Measurements from ENCODE around the gene RND1.
"Not testable (repeated sequence)": the region's sequence is repeated elsewhere in the genome, so short reads cannot be mapped to it uniquely, and the experiment has no call there.

RND1 gene

DNA sequence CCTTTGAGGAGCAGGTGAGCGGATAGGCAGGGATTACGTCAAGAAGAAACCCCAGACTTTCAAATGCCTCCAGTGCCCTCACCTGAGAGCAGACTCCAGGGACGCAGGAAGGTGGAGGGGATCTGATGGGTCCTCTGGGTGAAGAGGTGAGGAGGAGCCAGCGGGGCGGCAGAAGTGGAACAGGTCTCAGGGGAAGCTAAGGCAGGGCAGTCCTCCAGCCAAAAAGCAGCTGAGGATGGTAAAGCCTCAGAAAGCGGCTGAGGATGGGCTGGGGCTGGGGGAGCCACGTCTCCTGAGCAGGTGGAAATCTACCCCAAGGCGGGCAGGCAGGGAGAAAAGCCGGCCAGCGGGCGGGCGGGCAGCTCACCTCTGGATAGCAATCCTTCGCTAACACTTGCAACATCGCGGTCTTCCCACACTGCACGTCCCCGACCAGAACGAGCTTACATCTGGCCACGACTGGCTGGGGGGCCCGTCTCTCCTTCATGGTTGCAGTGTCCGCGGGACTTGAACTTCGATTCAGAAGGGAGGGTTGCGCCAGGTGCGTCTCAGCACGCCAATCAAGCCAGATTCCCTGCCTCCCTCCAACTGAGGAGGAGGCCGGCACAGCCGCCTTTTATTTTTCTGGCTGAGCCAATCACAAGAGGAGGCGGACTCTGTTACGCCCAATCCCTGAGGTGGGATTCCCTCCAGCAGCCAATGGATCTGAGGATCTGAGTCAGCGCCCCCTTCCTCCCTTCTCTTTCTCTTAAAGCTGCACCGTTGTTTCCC lies at the start of gene RND1:
TSS of gene RND1 (minus strand) at position 590 of the 771 bp plus-strand sequence. CDS start at position 487, 103 bp downstream.
- peaks cover 24% of the 10 kb centered on the region for H3K4me1 ChIP-seq (ENCODE audit: control insufficient read depth, insufficient read depth, low read length)
- H3K4me3 ChIP-seq (ENCODE audit: low read depth, low read length) = peak within 1 kb of the TSS; percentile 87
- H3K36me3 ChIP-seq (ENCODE audit: control insufficient read depth, insufficient read depth, low read length) = peaks cover 24% of the 10 kb centered on the region
- H3K27ac ChIP-seq (ENCODE audit: low read depth, low read length) = peak within 1 kb of the TSS; percentile 73
- no peaks in the 10 kb centered on the region for H3K9me3 ChIP-seq (ENCODE audit: control insufficient read depth, insufficient read depth, low read length)
- H3K9ac ChIP-seq (ENCODE audit: low read depth, low read length) = peak within 1 kb of the TSS; percentile 76
- no peaks in the 10 kb centered on the region for H3K27me3 ChIP-seq (ENCODE audit: control insufficient read depth, insufficient read depth, low read length)

DNA sequence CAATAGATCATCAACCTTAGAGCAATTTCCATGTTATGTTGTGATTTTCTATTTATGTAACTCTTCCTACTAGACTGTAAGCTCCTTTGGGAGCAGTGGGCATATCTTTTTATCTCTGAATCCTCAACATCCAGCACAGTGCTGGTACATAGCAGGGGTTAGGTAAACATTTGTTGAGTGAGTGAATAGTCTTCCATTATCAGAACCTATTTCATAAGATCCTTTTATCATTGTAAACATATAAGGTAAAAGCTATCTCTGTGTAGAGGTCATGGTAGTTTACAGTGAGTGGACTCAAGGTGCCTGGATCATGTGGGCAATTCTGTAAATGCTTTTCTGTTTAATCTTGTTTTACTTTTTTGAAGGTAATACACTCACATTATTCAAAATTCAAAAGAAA lies 44.5 kb upstream of the RND1 start:
- no peak overlapping the region for H3K4me3 ChIP-seq (ENCODE audit: low read depth, low read length)
- H3K9ac ChIP-seq (ENCODE audit: low read depth, low read length) = no peak overlapping the region
- no peaks in the 10 kb centered on the region for H3K36me3 ChIP-seq (ENCODE audit: control insufficient read depth, insufficient read depth, low read length)
- H3K27ac ChIP-seq (ENCODE audit: low read depth, low read length) = no peak overlapping the region
- H3K9me3 ChIP-seq (ENCODE audit: control insufficient read depth, insufficient read depth, low read length) = no peaks in the 10 kb centered on the region
- H3K27me3 ChIP-seq (ENCODE audit: control insufficient read depth, insufficient read depth, low read length) = no peaks in the 10 kb centered on the region; the same call in 1 of the 2 replicates
- no peaks in the 10 kb centered on the region for H3K4me1 ChIP-seq (ENCODE audit: control insufficient read depth, insufficient read depth, low read length)

DNA sequence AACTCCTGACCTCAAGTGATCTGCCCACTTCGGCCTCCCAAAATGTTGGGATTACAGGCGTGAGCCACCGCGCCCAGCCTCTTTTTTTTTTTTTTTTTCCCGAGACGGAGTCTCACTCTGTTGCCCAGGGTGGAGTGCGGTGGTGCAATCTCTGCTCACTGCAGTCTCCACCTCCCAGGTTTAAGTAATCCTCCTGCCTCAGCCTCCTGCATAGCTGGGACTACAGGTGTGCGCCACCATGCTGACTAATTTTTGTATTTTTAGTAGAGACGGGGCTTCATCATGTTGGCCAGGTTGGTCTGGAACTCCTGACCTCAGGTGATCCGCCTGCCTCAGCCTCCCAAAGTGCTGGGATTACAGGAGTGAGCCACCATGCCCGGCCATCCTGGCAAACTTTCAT lies 44.0 kb upstream of the RND1 start:
- H3K36me3 ChIP-seq (ENCODE audit: control insufficient read depth, insufficient read depth, low read length); H3K9ac ChIP-seq (ENCODE audit: low read depth, low read length); H3K4me3 ChIP-seq (ENCODE audit: low read depth, low read length); H3K9me3 ChIP-seq (ENCODE audit: control insufficient read depth, insufficient read depth, low read length); H3K27ac ChIP-seq (ENCODE audit: low read depth, low read length); H3K4me1 ChIP-seq (ENCODE audit: control insufficient read depth, insufficient read depth, low read length); H3K27me3 ChIP-seq (ENCODE audit: control insufficient read depth, insufficient read depth, low read length): not testable (repeated sequence)

GRCh38 chr12:48907245-48907644 lies 41.6 kb upstream of the RND1 start:
- Histone ChIP-seq H3K36me3 (ENCODE audit: control insufficient read depth, insufficient read depth, low read length) (no peaks in the 10 kb centered on the region), H3K9me3 (ENCODE audit: control insufficient read depth, insufficient read depth, low read length) (no peaks in the 10 kb centered on the region), H3K27ac (ENCODE audit: low read depth, low read length) (no peak overlapping the region)

GRCh38 chr12:48903982-48904411 lies 38.3 kb upstream of the RND1 start:
- no peaks in the 10 kb centered on the region; the same call in 1 of the 2 replicates for H3K27me3 ChIP-seq (ENCODE audit: control insufficient read depth, insufficient read depth, low read length)
- peak overlapping the region; percentile 59 for H3K4me3 ChIP-seq (ENCODE audit: low read depth, low read length)
- no peak overlapping the region for H3K9ac ChIP-seq (ENCODE audit: low read depth, low read length)
- no peaks in the 10 kb centered on the region for H3K4me1 ChIP-seq (ENCODE audit: control insufficient read depth, insufficient read depth, low read length)
- H3K27ac ChIP-seq (ENCODE audit: low read depth, low read length) = no peak overlapping the region
- no peaks in the 10 kb centered on the region for H3K36me3 ChIP-seq (ENCODE audit: control insufficient read depth, insufficient read depth, low read length)
- no peaks in the 10 kb centered on the region for H3K9me3 ChIP-seq (ENCODE audit: control insufficient read depth, insufficient read depth, low read length)

More at GRCh38 chr12:48907245-48907644, 41.6 kb upstream of the RND1 start:
- Histone ChIP-seq H3K4me3 (ENCODE audit: low read depth, low read length) (no peak overlapping the region), H3K27me3 (ENCODE audit: control insufficient read depth, insufficient read depth, low read length) (no peaks in the 10 kb centered on the region; the same call in 1 of the 2 replicates), H3K9ac (ENCODE audit: low read depth, low read length) (no peak overlapping the region), H3K4me1 (ENCODE audit: control insufficient read depth, insufficient read depth, low read length) (no peaks in the 10 kb centered on the region)

DNA sequence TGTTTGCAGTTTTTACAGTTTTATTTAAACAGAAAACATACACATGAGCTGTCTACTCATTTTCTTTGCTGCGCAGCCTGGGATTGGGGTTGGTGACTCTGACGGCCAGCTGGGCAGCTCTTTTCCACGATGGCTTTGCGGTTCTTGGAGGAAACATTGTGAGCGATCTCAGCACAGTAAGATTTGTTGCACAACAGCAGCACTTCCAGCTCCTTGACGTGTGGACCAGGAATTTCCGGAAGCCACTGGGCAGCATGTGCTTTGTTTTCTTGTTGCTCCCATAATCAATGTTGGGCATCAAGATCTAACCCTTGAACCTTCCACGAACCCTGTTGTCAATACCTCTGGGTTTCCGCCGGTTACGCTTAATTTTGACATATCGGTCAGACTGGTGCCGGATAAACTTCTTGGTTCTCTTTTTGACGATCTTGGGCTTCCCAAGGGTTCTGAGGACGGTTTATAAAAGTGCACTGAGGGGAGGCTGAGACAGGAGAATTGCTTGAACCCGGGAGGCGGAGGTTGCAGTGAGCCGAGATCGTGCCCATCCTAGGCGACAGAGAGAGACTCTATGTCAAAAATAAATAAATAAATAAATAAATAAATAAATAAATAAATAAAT lies 37.8 kb upstream of the RND1 start:
- H3K36me3 ChIP-seq (ENCODE audit: control insufficient read depth, insufficient read depth, low read length) = no peaks in the 10 kb centered on the region
- no peaks in the 10 kb centered on the region for H3K9me3 ChIP-seq (ENCODE audit: control insufficient read depth, insufficient read depth, low read length)
- H3K4me1 ChIP-seq (ENCODE audit: control insufficient read depth, insufficient read depth, low read length) = no peaks in the 10 kb centered on the region
- no peak overlapping the region for H3K9ac ChIP-seq (ENCODE audit: low read depth, low read length)
- no peak overlapping the region for H3K27ac ChIP-seq (ENCODE audit: low read depth, low read length)
- H3K27me3 ChIP-seq (ENCODE audit: control insufficient read depth, insufficient read depth, low read length) = no peaks in the 10 kb centered on the region; the same call in 1 of the 2 replicates
- H3K4me3 ChIP-seq (ENCODE audit: low read depth, low read length) = no peak overlapping the region

- H3K27me3 ChIP-seq (ENCODE audit: control insufficient read depth, insufficient read depth, low read length) = no peaks in the 10 kb centered on the region; the same call in 1 of the 2 replicates
- no peak overlapping the region for H3K4me3 ChIP-seq (ENCODE audit: low read depth, low read length)
- no peak overlapping the region for H3K27ac ChIP-seq (ENCODE audit: low read depth, low read length)
- no peaks in the 10 kb centered on the region for H3K36me3 ChIP-seq (ENCODE audit: control insufficient read depth, insufficient read depth, low read length)
- H3K9ac ChIP-seq (ENCODE audit: low read depth, low read length) = no peak overlapping the region
- H3K9me3 ChIP-seq (ENCODE audit: control insufficient read depth, insufficient read depth, low read length) = no peaks in the 10 kb centered on the region
- no peaks in the 10 kb centered on the region for H3K4me1 ChIP-seq (ENCODE audit: control insufficient read depth, insufficient read depth, low read length)
Observed at GRCh38 chr12:48901278-48901677, 35.6 kb upstream of the RND1 start.

- Histone ChIP-seq H3K27ac (ENCODE audit: low read depth, low read length) (no peak overlapping the region), H3K4me1 (ENCODE audit: control insufficient read depth, insufficient read depth, low read length) (no peaks in the 10 kb centered on the region), H3K4me3 (ENCODE audit: low read depth, low read length) (no peak overlapping the region), H3K9ac (ENCODE audit: low read depth, low read length) (no peak overlapping the region), H3K27me3 (ENCODE audit: control insufficient read depth, insufficient read depth, low read length) (no peaks in the 10 kb centered on the region), H3K9me3 (ENCODE audit: control insufficient read depth, insufficient read depth, low read length) (no peaks in the 10 kb centered on the region), H3K36me3 (ENCODE audit: control insufficient read depth, insufficient read depth, low read length) (no peaks in the 10 kb centered on the region)
Observed at GRCh38 chr12:48899651-48900050, 34.0 kb upstream of the RND1 start.

DNA sequence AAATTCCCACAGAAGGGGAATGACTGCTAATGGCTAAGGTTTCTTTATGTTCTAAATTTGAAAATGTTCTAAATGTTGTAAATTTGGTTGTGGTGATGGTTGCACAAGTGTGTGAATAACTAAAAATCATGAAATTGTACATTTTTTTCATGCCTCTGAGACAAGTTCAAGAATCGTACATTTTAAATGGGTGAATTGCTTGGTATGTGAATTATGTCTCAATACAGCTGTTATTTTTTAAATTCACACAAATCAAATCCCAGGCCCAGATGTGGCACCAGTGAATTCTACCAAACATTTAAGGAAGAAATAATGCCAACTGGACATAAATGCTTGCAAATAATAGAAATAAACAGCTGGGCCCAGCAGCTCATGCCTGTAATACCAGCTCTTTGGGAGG lies 28.6 kb upstream of the RND1 start:
- no peak overlapping the region for H3K4me3 ChIP-seq (ENCODE audit: low read depth, low read length)
- H3K9ac ChIP-seq (ENCODE audit: low read depth, low read length) = no peak overlapping the region
- H3K27ac ChIP-seq (ENCODE audit: low read depth, low read length) = no peak overlapping the region
- no peaks in the 10 kb centered on the region for H3K36me3 ChIP-seq (ENCODE audit: control insufficient read depth, insufficient read depth, low read length)
- peaks cover 3% of the 10 kb centered on the region; the same call in 1 of the 2 replicates for H3K27me3 ChIP-seq (ENCODE audit: control insufficient read depth, insufficient read depth, low read length)
- peaks cover 6% of the 10 kb centered on the region; the same call in 1 of the 2 replicates for H3K4me1 ChIP-seq (ENCODE audit: control insufficient read depth, insufficient read depth, low read length)
- H3K9me3 ChIP-seq (ENCODE audit: control insufficient read depth, insufficient read depth, low read length) = no peaks in the 10 kb centered on the region

DNA sequence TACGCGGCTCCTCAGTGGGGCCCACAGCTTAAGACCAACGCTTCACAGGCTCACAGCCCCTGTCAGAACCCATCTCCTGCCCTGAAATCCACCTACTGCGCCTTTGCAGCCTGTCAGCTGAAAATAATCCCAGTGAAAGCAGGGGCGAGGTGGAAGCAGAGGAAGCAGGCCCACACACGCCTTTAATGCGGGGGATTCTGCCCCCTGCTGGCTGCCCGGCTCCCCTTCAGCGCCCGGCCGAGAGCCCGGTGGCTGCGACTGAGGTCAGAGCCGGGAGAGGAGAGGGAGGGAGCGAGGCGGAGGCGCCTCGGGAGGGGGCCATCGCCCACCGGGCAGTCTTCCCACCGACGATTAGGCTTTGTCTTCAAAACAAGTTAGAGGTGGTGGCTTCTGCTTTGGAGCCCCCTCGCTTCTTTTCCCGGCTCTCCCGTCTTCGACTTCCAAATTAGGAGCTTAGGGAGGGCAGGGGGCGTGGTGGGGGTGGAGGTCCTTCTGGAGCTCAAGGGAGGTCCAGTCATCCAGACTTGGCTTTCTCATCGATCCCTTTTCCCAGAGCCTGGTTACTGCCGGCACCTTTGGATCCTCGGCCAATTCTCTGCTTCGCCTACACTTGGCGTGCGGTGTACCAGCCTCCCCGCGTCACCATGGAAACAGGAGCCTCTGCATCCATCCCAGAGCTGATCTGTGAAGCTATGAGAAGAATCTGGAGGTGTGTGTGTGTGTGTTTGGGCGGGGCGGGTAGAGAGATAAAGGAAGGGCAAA lies 25.2 kb upstream of the RND1 start:
- Histone ChIP-seq H3K27me3 (ENCODE audit: control insufficient read depth, insufficient read depth, low read length) (peaks cover 3% of the 10 kb centered on the region; the same call in 1 of the 2 replicates), H3K9me3 (ENCODE audit: control insufficient read depth, insufficient read depth, low read length) (no peaks in the 10 kb centered on the region), H3K27ac (ENCODE audit: low read depth, low read length) (peak overlapping the region; percentile 69), H3K9ac (ENCODE audit: low read depth, low read length) (no peak overlapping the region), H3K4me1 (ENCODE audit: control insufficient read depth, insufficient read depth, low read length) (peaks cover 6% of the 10 kb centered on the region; the same call in 1 of the 2 replicates), H3K4me3 (ENCODE audit: low read depth, low read length) (peak overlapping the region; percentile 65), H3K36me3 (ENCODE audit: control insufficient read depth, insufficient read depth, low read length) (no peaks in the 10 kb centered on the region)

Data from HUES48 (cell line).